PC-9 (cell line): ENCODE measurements around the gene UVRAG.

Experiments used
- CTCF ChIP-seq: fragments of 200-600 bp; sonication (generic); conservative IDR thresholded peaks from 2 replicates; pipeline ENCODE4 v1.6.1; 2017; ENCODE audit warnings: mixed run types, antibody characterized with exemption, mild to moderate bottlenecking, moderate library complexity
- EZH2 ChIP-seq: fragments of 200-600 bp; sonication (generic); IDR thresholded peaks from 2 replicates; pipeline ENCODE4 v1.8.0; 2017; ENCODE audit warnings: antibody characterized with exemption, low read depth

- no peak for TF ChIP-seq CTCF
- TF ChIP-seq EZH2 = no peak
Measured at GRCh38 chr11:75913984-75914383, 99.0 kb downstream of the UVRAG start.
